CD4-positive, alpha-beta T cell treated with Interleukin-6 for 4 hours (primary cell): ENCODE results near the gene ZCCHC18.

ENCODE experiments used
- DNase-seq: peaks from one replicate; pipeline ENCODE4 v3.0.0-alpha.2; 2020; ENCODE audit warnings: mixed read lengths

The ZCCHC18 gene

GRCh38 chrX:104134583-104135261 lies 22.4 kb downstream of the ZCCHC18 start:
- DNase-seq, result no peak

- no peak for DNase-seq
Measured at GRCh38 chrX:104135677-104136076, 23.4 kb downstream of the ZCCHC18 start.

GRCh38 chrX:104136241-104137019 lies 24.1 kb downstream of the ZCCHC18 start:
- peak; percentile 70 for DNase-seq

- no peak for DNase-seq
Measured at GRCh38 chrX:104137496-104137895, 25.2 kb downstream of the ZCCHC18 start.

GRCh38 chrX:104141087-104141760 lies 28.9 kb downstream of the ZCCHC18 start:
- no peak for DNase-seq

GRCh38 chrX:104151037-104151436 lies 38.7 kb downstream of the ZCCHC18 start:
- DNase-seq, result no peak

- peak; percentile 76 for DNase-seq
Measured at GRCh38 chrX:104156630-104157529, 44.6 kb downstream of the ZCCHC18 start, which contains the start of gene SLC25A53. SLC25A53 (minus strand) TSS chrX:104157009; CDS start chrX:104105257, 51,752 bp downstream.
